A549 (cell line): Measurements from ENCODE around the gene CDC23. TPM values are rescaled to one million over a fixed set of nuclear protein-coding genes. Genes with fewer than 3 reads are reported as not detected.
A peak's percentile ranks its signal among the peaks of the same experiment; 100 is the strongest.
"Not testable (repeated sequence)": the region's sequence is repeated elsewhere in the genome, so short reads cannot be mapped to it uniquely, and the experiment has no call there.

ENCODE experiments used
- ATAC-seq, 2 experiments: fragments of 200-7000 bp in 1 of 2; fragments of >200 bp in 1 of 2; cut with Nextera tagmentation in 1 of 2; cut with Tn5 transposase in 1 of 2; 3 replicates each; pipeline versions ENCODE4 v1.8.0 to v1.9.1; 2018 to 2020; ENCODE audit warnings: mild to moderate bottlenecking in 1 of 2, moderate library complexity in 1 of 2
- CTCF ChIA-PET: fragments of 300-600 bp; sonication (Branson Sonifier 250); formaldehyde crosslinking; extraction: SDS; loops from one replicate; lab custom pipeline; 2021; ENCODE audit warnings: antibody characterized with exemption, inconsistent platforms; lab: Yijun Ruan, JAX
- POLR2A ChIA-PET: fragments of 350-600 bp; formaldehyde crosslinking; extraction: SDS; loops from one replicate; lab custom pipeline; 2021; ENCODE audit warnings: antibody characterized with exemption, inconsistent platforms; lab: Yijun Ruan, JAX
- DNase-seq, 2 experiments: peaks; one replicate each; pipeline versions ENCODE4 v3.0.0 to v3.0.0-alpha.2; 2011 to 2016; ENCODE audit warnings: low read depth in 1 of 2, low spot score in 1 of 2
- FAIRE-seq: peaks from 2 replicates; lab custom pipeline; 2011; peaks lifted over from hg19 to GRCh38; lab: Jason Lieb, UNC
- H3K27ac ChIP-seq, 2 experiments: fragments of >200 bp; sonication (Bioruptor Twin); formaldehyde crosslinking; 3 replicates each; pipeline ENCODE4 v1.5.1; 2016 to 2017
- H3K4me1 ChIP-seq: fragments of >200 bp; sonication (Bioruptor Twin); formaldehyde crosslinking; 3 replicates; pipeline ENCODE4 v1.6.1; 2016
- H3K4me2 ChIP-seq: fragments of >200 bp; sonication (Bioruptor Twin); formaldehyde crosslinking; 3 replicates; pipeline ENCODE4 v1.6.1; 2016
- H3K4me3 ChIP-seq: fragments of >200 bp; sonication (Bioruptor Twin); formaldehyde crosslinking; 3 replicates; pipeline ENCODE4 v1.5.1; 2016
- H3K9me3 ChIP-seq: fragments of >200 bp; sonication (Bioruptor Twin); formaldehyde crosslinking; 3 replicates; pipeline ENCODE4 v1.6.1; 2016
- BHLHE40 ChIP-seq: IDR thresholded peaks from 2 replicates; pipeline ENCODE4 v1.6.1; 2012; ENCODE audit warnings: low read depth, low read length, inconsistent platforms
- CBX2 ChIP-seq: fragments of 200-600 bp; sonication (generic); IDR thresholded peaks from 2 replicates; pipeline ENCODE4 v1.6.1; 2016; ENCODE audit warnings: low read depth, mild to moderate bottlenecking, borderline replicate concordance
- CHD2 ChIP-seq: fragments of 150-350 bp; IDR thresholded peaks from 2 replicates; pipeline ENCODE4 v1.6.1; 2014; ENCODE audit warnings: low read length; ENCODE audit not compliant: partially characterized antibody
- CTCF ChIP-seq: fragments of >200 bp; sonication (Bioruptor Twin); formaldehyde crosslinking; IDR thresholded peaks from 3 replicates; pipeline ENCODE4 v1.5.1; 2016
- EHMT2 ChIP-seq: fragments of 200-600 bp; sonication (generic); IDR thresholded peaks from 2 replicates; pipeline ENCODE4 v1.6.1; 2016; ENCODE audit warnings: antibody characterized with exemption, low read depth, mild to moderate bottlenecking, moderate library complexity
- ELK1 ChIP-seq: fragments of 150-350 bp; IDR thresholded peaks from 2 replicates; pipeline ENCODE4 v1.6.1; 2014; ENCODE audit warnings: low read depth, mild to moderate bottlenecking, low read length
- HMGXB4 ChIP-seq: fragments of 250-450 bp; sonication (Bioruptor Pico); IDR thresholded peaks from 2 replicates; pipeline ENCODE4 v1.5.0; 2021; ENCODE audit warnings: mild to moderate bottlenecking, moderate library complexity, borderline replicate concordance
- HOXB5 ChIP-seq: fragments of 250-450 bp; sonication (Bioruptor Pico); IDR thresholded peaks from 2 replicates; pipeline ENCODE4 v1.5.0; 2020; ENCODE audit warnings: mild to moderate bottlenecking, moderate library complexity
- KDM1A ChIP-seq: fragments of 200-600 bp; sonication (generic); IDR thresholded peaks from 2 replicates; pipeline ENCODE4 v1.6.1; 2016; ENCODE audit warnings: low read depth, mild to moderate bottlenecking
- MAFK ChIP-seq: fragments of 450-650 bp; IDR thresholded peaks from 2 replicates; pipeline ENCODE4 v1.6.1; 2014; ENCODE audit not compliant: partially characterized antibody
- MAZ ChIP-seq: fragments of 150-350 bp; IDR thresholded peaks from 2 replicates; pipeline ENCODE4 v1.6.1; 2014; ENCODE audit warnings: antibody characterized with exemption, low read depth, low read length, borderline replicate concordance
- NFE2L2 ChIP-seq: fragments of 150-350 bp; conservative IDR thresholded peaks from 2 replicates; pipeline ENCODE4 v1.6.1; 2014; ENCODE audit warnings: low read length
- POLR2AphosphoS2 ChIP-seq: conservative IDR thresholded peaks from 2 replicates; pipeline ENCODE4 v1.6.1; 2012; ENCODE audit warnings: low read length, improper control_type of control experiment, inconsistent platforms
- RAD21 ChIP-seq, 2 experiments: fragments of >200 bp in 1 of 2; sonication (Bioruptor Twin) in 1 of 2; formaldehyde crosslinking in 1 of 2; IDR thresholded peaks in 1 of 2; conservative IDR thresholded peaks in 1 of 2; 2 replicates in 1 of 2; 3 replicates in 1 of 2; pipeline ENCODE4 v1.6.1; 2012 to 2018; ENCODE audit warnings: inconsistent platforms in 1 of 2
- REST ChIP-seq: fragments of 200-600 bp; sonication (generic); IDR thresholded peaks from 2 replicates; pipeline ENCODE4 v1.6.1; 2016; ENCODE audit warnings: antibody characterized with exemption, mild to moderate bottlenecking, moderate library complexity
- RNF2 ChIP-seq: fragments of 200-600 bp; sonication (generic); IDR thresholded peaks from 2 replicates; pipeline ENCODE4 v1.6.1; 2016; ENCODE audit warnings: low read depth, mild to moderate bottlenecking, antibody characterized with exemption, moderate library complexity, borderline replicate concordance
- TFCP2L1 ChIP-seq: fragments of 250-450 bp; sonication (Bioruptor Pico); IDR thresholded peaks from 2 replicates; pipeline ENCODE4 v1.5.0; 2021; ENCODE audit warnings: mild to moderate bottlenecking
- ZFP36 ChIP-seq: fragments of 450-650 bp; IDR thresholded peaks from 2 replicates; pipeline ENCODE4 v1.6.1; 2014; ENCODE audit warnings: borderline replicate concordance; ENCODE audit not compliant: partially characterized antibody
- ZSCAN20 ChIP-seq: fragments of 250-450 bp; sonication (Bioruptor Pico); IDR thresholded peaks from 2 replicates; pipeline ENCODE4 v1.8.0; 2022; ENCODE audit warnings: mild to moderate bottlenecking, moderate library complexity
- WGBS: methylation state at CpG from one replicate; pipeline ENCODE4 v1.1.6; 2017; ENCODE audit errors: missing lambda C conversion rate; 5-methylcytosine and 5-hydroxymethylcytosine counted together
- polyA plus RNA-seq, 4 experiments: library from polyadenylated mRNA; depleted of rRNA in 3 of 4; stranded (reverse); fragments of >200 nt; fragmentation: RNase III in 1 of 4; extraction: RNeasy Plus Mini Kit Qiagen cat#74134 plus additional on column Dnase treatment in 1 of 4; gene quantifications; 2 replicates in 3 of 4; 3 replicates in 1 of 4; pipeline ENCODE4 v1.2.3, GENCODE V29; 2011 to 2017

CDC23 gene
- polyA plus RNA-seq, 2 of the 4 experiments (the other 2 are of a cell fraction), result 37.1 to 70.3 TPM

- Histone ChIP-seq H3K4me2 (no peak overlapping the region), H3K9me3 (no peaks in the 10 kb centered on the region), H3K27ac (no peak overlapping the region), H3K4me3 (no peak overlapping the region), H3K4me1 (peaks cover 12% of the 10 kb centered on the region)
- ChIA-PET POLR2A (interaction anchor here (1.2 kb wide), 1 partner anchor 9 kb away, joined by 3 read pairs; no protein-coding TSS in a partner anchor), CTCF (interaction anchor here (0.8 to 10.7 kb wide), 6 partner anchors 13 to 520 kb away, joined by 3 to 85 read pairs (median 5); no protein-coding TSS in a partner anchor)
- WGBS, result 40% methylated on average over 3 of the region's 3 CpGs
- FAIRE-seq (no peak), DNase-seq (peak in 1 of 2 experiments; percentile 17), ATAC-seq (peak; percentile 62 to 72; a peak in 4 of 6 replicates)
- no peak for TF ChIP-seq EHMT2
- no peak for TF ChIP-seq ZFP36
- TF ChIP-seq KDM1A, result no peak
- TF ChIP-seq POLR2AphosphoS2, result no peak
- no peak for TF ChIP-seq BHLHE40
- TF ChIP-seq RAD21 (conservative IDR thresholded peaks at IDR 0.05 in 1 of 2, IDR thresholded peaks at IDR 0.05 in 1 of 2), result no peak
- no peak for TF ChIP-seq RNF2
Observed at GRCh38 chr5:138149530-138149929, 63.6 kb downstream of the CDC23 start.

- Histone ChIP-seq H3K27ac (peak overlapping the region in 1 of 2 experiments; percentile 29; a peak in 3 of 6 replicates), H3K4me1 (peaks cover 12% of the 10 kb centered on the region), H3K4me2 (peak overlapping the region; percentile 48), H3K9me3 (no peaks in the 10 kb centered on the region), H3K4me3 (no peak overlapping the region)
- peak in 1 of 2 experiments; percentile 67 for DNase-seq
- FAIRE-seq, result no peak
- CTCF ChIA-PET, result interaction anchor here (0.7 to 10.7 kb wide), 7 partner anchors 14 to 519 kb away, joined by 3 to 85 read pairs (median 5); no protein-coding TSS in a partner anchor
- peak; percentile 83 to 84; a peak in 5 of 6 replicates for ATAC-seq
- 32% methylated on average over 1 of the region's 1 CpG for whole genome bisulfite sequencing
- POLR2A ChIA-PET, result interaction anchor here (1.2 kb wide), 1 partner anchor 10 kb away, joined by 3 read pairs; no protein-coding TSS in a partner anchor
- no peak for TF ChIP-seq NFE2L2
- TF ChIP-seq CBX2, result no peak
Observed at GRCh38 chr5:138148811-138149210, 64.3 kb downstream of the CDC23 start.

GRCh38 chr5:138143578-138143977 lies 69.5 kb downstream of the CDC23 start:
- DNase-seq, ATAC-seq, H3K4me3 ChIP-seq, H3K9me3 ChIP-seq, POLR2A ChIA-PET, H3K4me1 ChIP-seq, H3K27ac ChIP-seq, FAIRE-seq, H3K4me2 ChIP-seq: not testable (repeated sequence)
- WGBS, result 83% methylated on average over 6 of the region's 6 CpGs
- CTCF ChIA-PET, result interaction anchor here (1.5 to 10.7 kb wide), 6 partner anchors 10 to 362 kb away, joined by 3 to 85 read pairs (median 7); no protein-coding TSS in a partner anchor
- TF ChIP-seq MAFK, result peak; percentile 46

GRCh38 chr5:138141734-138142133 lies 71.4 kb downstream of the CDC23 start:
- ChIA-PET CTCF (interaction anchor here (0.6 to 10.7 kb wide), 7 partner anchors 9 to 615 kb away, joined by 3 to 85 read pairs (median 6); no protein-coding TSS in a partner anchor), POLR2A (no interaction called here)
- ATAC-seq (no peak), FAIRE-seq (no peak), DNase-seq (no peak)
- no peak overlapping the region for H3K4me2 ChIP-seq
- H3K4me3 ChIP-seq, result no peak overlapping the region
- H3K9me3 ChIP-seq, result no peaks in the 10 kb centered on the region
- H3K4me1 ChIP-seq, result no peaks in the 10 kb centered on the region
- 37% methylated on average over 1 of the region's 1 CpG for WGBS
- no peak overlapping the region for H3K27ac ChIP-seq
- TF ChIP-seq ELK1 (no peak), EHMT2 (no peak), ZSCAN20 (no peak), CTCF (no peak), CHD2 (no peak), ZFP36 (no peak), HOXB5 (CRISPR knock-in tag) (no peak), HMGXB4 (no peak), TFCP2L1 (no peak), MAZ (no peak), RNF2 (no peak), REST (no peak), KDM1A (no peak)
